ENCODE measurements around the gene SLAMF8. TPM values are rescaled to one million over a fixed set of nuclear protein-coding genes. Genes with fewer than 3 reads are reported as not detected.

SLAMF8 gene
- polyA plus RNA-seq, 1 donor from 2014 or later, result not detected

DNA sequence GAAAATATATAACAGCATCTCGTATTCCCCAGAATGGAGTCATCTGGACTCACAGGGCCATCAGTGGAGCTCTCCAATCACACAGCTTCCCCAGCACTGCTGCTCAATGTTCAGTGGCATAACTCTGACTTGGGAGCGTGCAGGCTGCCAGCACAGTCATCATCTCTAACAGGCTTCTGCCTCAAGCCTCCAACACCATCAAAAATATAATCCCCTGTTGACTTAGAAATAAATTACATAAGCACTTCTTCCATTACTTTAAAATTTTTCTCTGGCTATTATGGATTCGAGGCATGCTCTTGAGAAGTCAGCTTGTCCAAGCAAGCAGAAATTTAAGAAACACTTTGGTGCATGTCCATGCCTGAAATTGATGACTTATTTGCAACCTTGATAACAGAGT, 39.7 kb upstream of the SLAMF8 start:
- H3K4me3 ChIP-seq (ENCODE audit: low read length), result no peak overlapping the region
- H3K36me3 ChIP-seq (ENCODE audit: insufficient read depth, low read length), result no peaks in the 10 kb centered on the region

DNA sequence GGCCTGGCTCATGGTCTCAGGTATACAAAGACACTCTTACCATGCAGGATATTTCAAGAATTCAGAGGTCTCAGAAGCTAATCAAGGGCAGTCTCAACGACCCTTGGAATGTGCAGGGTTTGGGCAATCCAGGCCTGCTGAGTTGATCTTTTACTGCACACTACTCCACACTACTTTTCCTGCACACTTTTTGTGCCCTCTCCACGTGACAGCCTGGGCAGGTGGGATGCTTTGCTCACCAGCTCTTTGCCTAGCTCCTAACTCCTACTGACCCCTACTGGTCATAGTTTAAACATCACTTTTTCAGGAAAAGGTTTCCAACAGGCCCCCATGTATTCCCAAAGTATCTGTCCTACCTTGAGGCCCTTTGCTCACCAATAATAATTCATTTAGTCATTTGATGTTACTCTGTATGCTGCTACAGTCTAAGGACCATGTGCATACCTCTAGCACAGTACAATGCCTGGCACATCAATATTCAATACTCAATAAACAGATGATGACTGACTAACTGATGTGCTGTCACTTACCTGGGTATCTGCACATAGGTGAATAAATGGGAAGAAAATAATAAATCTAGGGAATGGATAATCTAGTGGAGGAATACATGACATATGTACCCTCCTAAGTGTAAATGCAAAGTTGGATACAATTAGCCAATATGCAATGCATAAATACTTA, 36.3 kb upstream of the SLAMF8 start:
- no peaks in the 10 kb centered on the region for H3K79me2 ChIP-seq (replicated peaks; ENCODE audit: insufficient read depth, low read length)
- no peaks in the 10 kb centered on the region for H3F3A ChIP-seq (ENCODE audit: insufficient read depth, low read length, poor library complexity, severe bottlenecking)
- peaks cover 3% of the 10 kb centered on the region for H3K27me3 ChIP-seq (ENCODE audit: insufficient read depth, low read depth, low read length)
- H4K20me1 ChIP-seq (ENCODE audit: insufficient read depth), result no peaks in the 10 kb centered on the region
- H2AFZ ChIP-seq (ENCODE audit: low read depth, low read length), result no peak overlapping the region
- H3K27ac ChIP-seq (ENCODE audit: low read length), result no peak overlapping the region
- no peaks in the 10 kb centered on the region for H3K36me3 ChIP-seq (ENCODE audit: insufficient read depth, low read length)
- H3K4me2 ChIP-seq (ENCODE audit: low read length), result no peak overlapping the region
- H3K9me2 ChIP-seq (ENCODE audit: insufficient read depth, low read length), result no peaks in the 10 kb centered on the region
- no peak overlapping the region for H3K4me3 ChIP-seq (ENCODE audit: low read length)
- H3K9me3 ChIP-seq (ENCODE audit: low read length), result no peaks in the 10 kb centered on the region
- no peak overlapping the region for H3K9ac ChIP-seq (ENCODE audit: low read length)
- TF ChIP-seq, protein P1, sequence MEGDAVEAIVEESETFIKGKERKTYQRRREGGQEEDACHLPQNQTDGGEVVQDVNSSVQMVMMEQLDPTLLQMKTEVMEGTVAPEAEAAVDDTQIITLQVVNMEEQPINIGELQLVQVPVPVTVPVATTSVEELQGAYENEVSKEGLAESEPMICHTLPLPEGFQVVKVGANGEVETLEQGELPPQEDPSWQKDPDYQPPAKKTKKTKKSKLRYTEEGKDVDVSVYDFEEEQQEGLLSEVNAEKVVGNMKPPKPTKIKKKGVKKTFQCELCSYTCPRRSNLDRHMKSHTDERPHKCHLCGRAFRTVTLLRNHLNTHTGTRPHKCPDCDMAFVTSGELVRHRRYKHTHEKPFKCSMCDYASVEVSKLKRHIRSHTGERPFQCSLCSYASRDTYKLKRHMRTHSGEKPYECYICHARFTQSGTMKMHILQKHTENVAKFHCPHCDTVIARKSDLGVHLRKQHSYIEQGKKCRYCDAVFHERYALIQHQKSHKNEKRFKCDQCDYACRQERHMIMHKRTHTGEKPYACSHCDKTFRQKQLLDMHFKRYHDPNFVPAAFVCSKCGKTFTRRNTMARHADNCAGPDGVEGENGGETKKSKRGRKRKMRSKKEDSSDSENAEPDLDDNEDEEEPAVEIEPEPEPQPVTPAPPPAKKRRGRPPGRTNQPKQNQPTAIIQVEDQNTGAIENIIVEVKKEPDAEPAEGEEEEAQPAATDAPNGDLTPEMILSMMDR (IDR thresholded peaks at IDR 0.05; ENCODE audit: poor library complexity, severe bottlenecking), result peak; percentile 44
- no peak for TF ChIP-seq EZH2 (IDR thresholded peaks at IDR 0.05; ENCODE audit: borderline replicate concordance, insufficient read depth, low read length, poor library complexity, severe bottlenecking)
- TF ChIP-seq RAD21 (conservative IDR thresholded peaks at IDR 0.05), result peak; percentile 13

More for the DNA sequence above, 39.7 kb upstream of the SLAMF8 start:
- no peaks in the 10 kb centered on the region for H3K9me2 ChIP-seq (ENCODE audit: insufficient read depth, low read length)
- H3K4me2 ChIP-seq (ENCODE audit: low read length), result no peak overlapping the region
- no peak for TF ChIP-seq RAD21 (conservative IDR thresholded peaks at IDR 0.05)
- TF ChIP-seq, protein P1 (IDR thresholded peaks at IDR 0.05; ENCODE audit: poor library complexity, severe bottlenecking), result no peak
- no peak for TF ChIP-seq SMC3 (conservative IDR thresholded peaks at IDR 0.05; ENCODE audit: poor library complexity)
- TF ChIP-seq POLR2AphosphoS5 (IDR thresholded peaks at IDR 0.05), result no peak
- TF ChIP-seq, protein P2, sequence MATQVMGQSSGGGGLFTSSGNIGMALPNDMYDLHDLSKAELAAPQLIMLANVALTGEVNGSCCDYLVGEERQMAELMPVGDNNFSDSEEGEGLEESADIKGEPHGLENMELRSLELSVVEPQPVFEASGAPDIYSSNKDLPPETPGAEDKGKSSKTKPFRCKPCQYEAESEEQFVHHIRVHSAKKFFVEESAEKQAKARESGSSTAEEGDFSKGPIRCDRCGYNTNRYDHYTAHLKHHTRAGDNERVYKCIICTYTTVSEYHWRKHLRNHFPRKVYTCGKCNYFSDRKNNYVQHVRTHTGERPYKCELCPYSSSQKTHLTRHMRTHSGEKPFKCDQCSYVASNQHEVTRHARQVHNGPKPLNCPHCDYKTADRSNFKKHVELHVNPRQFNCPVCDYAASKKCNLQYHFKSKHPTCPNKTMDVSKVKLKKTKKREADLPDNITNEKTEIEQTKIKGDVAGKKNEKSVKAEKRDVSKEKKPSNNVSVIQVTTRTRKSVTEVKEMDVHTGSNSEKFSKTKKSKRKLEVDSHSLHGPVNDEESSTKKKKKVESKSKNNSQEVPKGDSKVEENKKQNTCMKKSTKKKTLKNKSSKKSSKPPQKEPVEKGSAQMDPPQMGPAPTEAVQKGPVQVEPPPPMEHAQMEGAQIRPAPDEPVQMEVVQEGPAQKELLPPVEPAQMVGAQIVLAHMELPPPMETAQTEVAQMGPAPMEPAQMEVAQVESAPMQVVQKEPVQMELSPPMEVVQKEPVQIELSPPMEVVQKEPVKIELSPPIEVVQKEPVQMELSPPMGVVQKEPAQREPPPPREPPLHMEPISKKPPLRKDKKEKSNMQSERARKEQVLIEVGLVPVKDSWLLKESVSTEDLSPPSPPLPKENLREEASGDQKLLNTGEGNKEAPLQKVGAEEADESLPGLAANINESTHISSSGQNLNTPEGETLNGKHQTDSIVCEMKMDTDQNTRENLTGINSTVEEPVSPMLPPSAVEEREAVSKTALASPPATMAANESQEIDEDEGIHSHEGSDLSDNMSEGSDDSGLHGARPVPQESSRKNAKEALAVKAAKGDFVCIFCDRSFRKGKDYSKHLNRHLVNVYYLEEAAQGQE (IDR thresholded peaks at IDR 0.05; ENCODE audit: borderline replicate concordance), result no peak
- TF ChIP-seq MXI1 (conservative IDR thresholded peaks at IDR 0.05; ENCODE audit: poor library complexity, severe bottlenecking), result no peak
- TF ChIP-seq EZH2 (IDR thresholded peaks at IDR 0.05; ENCODE audit: borderline replicate concordance, insufficient read depth, low read length, poor library complexity, severe bottlenecking), result no peak
- no peak for TF ChIP-seq EP300 (conservative IDR thresholded peaks at IDR 0.05; ENCODE audit: poor library complexity, severe bottlenecking)
- TF ChIP-seq TAF1 (IDR thresholded peaks at IDR 0.05; ENCODE audit: low read depth), result no peak
- no peak overlapping the region for H2AFZ ChIP-seq (ENCODE audit: low read depth, low read length)
- no peaks in the 10 kb centered on the region for H4K20me1 ChIP-seq (ENCODE audit: insufficient read depth)
- H3K9me3 ChIP-seq (ENCODE audit: low read length), result no peaks in the 10 kb centered on the region
- no peaks in the 10 kb centered on the region for H3K27me3 ChIP-seq (ENCODE audit: insufficient read depth, low read depth, low read length)
- H3K9ac ChIP-seq (ENCODE audit: low read length), result no peak overlapping the region
- no peak overlapping the region for H3K27ac ChIP-seq (ENCODE audit: low read length)
- no peaks in the 10 kb centered on the region for H3K79me2 ChIP-seq (replicated peaks; ENCODE audit: insufficient read depth, low read length)
- H3F3A ChIP-seq (ENCODE audit: insufficient read depth, low read length, poor library complexity, severe bottlenecking), result no peaks in the 10 kb centered on the region

Measured in neural cell (in vitro differentiated cells).